GM21526 (cell line): ENCODE data around the gene SLC1A7.

Experiments
- ATAC-seq: cut with Tn5 transposase; IDR thresholded peaks from one replicate; pipeline ENCODE4 v1.9.1; 2021; ENCODE audit warnings: moderate library complexity; ENCODE audit not compliant: unreplicated experiment, low FRiP score

SLC1A7 gene

DNA sequence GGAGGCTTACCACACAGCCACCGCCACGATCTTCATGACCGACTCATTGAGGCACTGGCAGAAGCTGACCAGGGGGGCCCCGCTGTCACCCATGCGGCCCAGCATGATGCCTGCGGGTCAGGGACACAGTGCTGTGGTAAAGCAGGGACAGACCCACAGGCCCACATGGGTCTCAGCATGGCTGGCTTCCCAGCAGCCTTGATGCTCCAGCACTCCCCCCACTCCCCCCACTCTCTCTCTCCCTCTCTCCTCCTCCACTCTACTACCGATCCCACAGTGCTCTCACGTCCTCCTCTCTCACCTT lies 49.0 kb downstream of the SLC1A7 start:
- no peak for ATAC-seq

DNA sequence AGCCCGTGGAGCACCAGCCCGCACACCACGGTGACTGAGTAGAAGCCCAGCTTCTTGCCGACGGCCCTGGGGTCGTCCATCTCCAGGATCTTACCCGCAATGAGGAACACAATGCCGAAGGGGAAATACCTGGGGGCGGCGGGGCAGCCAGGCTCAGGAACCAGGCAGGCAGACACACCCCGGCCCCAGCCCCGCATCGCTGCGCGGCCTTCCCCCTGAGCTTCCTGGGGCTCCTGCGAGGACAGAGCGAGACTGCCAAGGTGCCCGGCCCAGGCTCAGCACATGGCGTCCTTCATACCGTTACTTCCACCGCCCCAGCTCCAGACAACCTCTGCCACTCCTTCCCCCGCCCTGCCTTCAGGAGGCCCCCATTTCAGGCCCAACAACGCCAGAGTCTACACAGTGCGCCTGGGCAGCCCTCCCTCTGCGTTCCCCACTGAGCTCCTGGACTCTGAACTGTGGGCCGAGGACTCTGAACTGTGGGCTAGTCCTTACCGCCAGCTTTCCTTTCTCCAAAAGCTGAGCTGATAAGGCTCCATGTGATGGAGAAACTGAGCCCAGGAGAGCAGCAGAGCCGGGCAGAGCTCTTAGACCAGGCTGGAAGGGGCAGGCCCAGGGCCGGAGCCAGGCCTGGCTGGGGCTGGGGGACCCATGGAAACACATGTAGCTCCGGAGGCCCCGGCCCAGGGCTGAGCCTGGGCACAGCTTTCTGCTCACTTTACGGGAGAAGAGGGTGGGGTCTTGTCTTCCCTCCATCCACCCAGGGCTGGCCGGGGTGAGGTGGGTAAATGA lies 49.6 kb downstream of the SLC1A7 start:
- ATAC-seq, result no peak

DNA sequence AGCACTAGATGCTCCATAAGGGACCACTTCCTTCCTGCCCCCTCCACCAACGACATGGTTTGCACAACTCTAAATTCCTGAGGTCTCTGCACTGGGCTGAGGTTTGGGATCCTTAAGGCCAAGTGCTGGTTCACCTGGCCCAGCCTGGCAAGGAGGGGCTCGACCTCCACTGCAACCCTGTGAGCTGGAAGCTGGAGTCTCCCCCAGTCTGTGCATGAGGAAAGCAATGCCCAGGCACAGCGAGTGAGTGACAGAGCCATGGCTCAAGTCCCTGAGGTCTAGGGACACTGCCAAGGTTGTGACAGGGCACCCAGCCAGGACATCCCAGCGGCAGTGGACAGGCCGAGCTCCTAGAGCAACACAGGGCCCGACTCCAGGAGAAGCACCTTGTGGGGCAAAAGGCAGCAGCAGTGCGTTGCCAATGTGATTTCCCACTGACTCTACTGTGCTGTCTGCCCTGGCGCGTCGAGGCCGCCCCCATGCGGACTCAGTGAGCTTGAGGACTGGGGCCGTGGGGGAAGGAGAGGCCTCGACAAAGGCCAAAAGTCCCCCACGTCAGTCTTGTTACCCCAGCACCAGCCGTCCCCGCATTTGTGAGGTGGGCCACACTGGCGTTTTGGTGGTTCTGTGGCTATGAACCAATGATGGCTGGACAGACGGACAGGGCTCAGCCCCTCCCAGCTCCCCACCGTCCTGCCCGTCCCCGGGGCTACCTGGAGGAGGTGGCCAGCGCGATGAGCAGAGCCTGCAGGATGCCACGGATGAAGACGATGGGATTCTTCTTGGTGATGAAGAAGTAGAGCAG lies 50.4 kb downstream of the SLC1A7 start:
- ATAC-seq, result no peak

DNA sequence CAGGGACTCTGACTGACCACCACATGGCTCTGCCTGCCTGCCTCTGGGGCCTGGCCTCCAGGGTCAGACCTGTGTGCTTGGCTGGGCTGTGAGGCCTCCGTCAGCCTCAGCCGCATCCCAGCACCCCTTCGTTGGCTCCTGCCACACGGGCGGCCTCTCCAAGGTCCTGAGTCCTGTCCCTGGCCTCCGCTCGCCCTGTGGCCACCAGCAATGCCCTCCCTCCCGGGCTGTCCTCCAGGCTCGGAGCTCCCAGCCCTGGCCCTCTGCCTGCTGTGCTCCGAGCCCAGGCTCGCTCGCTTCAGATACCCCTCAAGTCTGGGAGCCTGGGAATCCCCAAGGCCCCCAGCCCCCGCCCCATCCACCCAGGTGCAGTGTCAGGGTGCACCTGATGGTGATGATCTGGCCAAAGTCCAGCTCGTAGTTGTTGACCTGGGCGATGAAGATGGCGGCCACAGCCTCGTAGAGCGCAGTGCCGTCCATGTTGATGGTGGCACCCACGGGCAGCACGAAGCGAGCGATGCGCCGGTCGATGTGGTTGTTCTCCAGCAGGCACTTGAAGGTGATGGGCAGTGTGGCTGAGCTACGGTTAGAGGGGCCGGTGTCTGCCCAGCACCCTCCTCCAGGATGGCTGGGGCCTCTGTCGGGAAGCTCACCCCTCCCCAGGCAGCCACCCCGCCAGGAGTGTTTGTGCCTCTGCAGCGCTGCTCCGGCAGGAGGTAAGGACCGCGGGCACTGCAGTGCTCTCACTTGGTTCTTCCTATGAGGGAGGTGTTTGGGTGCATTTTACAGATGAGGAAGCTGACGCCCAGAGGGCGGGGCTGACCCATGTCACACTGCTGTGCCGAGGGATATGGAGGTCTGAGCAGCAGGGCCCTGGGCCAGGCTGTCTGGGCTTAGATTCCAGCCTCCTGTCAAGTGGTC lies 52.0 kb downstream of the SLC1A7 start:
- no peak for ATAC-seq

GRCh38 chr1:53089478-53090226 lies 52.8 kb downstream of the SLC1A7 start:
- no peak for ATAC-seq

GRCh38 chr1:53088616-53089300 lies 53.7 kb downstream of the SLC1A7 start:
- ATAC-seq, result no peak

DNA sequence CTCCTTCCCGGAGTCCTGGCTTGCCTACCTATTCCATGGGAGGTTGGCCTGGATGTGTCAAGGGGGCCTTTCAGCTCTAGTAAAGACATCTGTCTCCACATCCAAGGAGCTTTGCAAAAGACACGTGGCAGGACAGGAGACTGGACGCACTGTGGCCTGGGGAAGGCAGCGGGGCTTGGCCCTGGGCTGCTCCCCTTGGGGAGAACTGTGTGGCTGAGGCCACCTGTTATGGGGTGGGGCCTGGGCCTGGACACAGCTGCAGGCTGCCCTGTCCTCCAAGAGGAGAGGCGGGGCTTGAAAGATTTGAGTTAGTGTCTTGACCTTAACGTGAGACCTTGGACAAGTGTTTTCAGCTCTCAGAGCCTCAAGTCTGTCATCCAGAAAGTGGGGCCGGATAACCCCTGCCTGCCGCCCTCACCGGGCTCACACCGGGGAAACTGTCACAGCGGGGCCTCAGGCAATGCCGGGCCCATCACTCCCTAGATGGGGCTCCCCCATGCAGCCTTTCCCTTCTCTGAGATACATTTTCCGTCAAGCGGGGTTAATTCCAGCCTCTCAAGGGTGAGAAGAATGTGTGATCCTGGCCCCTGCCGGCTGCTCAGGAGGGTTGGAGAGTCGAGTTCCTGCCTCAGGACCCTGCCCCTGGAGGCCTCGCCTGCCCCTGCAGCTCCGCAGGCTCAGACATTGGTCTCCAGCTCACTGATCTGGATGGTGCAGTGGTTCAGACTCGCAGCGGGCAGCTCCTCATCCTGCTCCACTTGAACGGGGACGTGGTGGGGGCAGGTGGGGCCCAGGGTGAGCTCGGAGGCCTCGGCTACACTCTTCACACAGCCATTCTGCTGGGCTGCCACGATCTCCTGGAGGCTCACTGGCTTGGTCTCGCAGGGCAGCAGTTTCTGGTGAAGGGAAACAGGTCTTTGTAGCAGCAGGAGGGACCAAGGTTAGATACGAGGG lies 54.8 kb downstream of the SLC1A7 start:
- ATAC-seq, result no peak

- no peak for ATAC-seq
Measured at GRCh38 chr1:53086491-53087070, 55.9 kb downstream of the SLC1A7 start.

DNA sequence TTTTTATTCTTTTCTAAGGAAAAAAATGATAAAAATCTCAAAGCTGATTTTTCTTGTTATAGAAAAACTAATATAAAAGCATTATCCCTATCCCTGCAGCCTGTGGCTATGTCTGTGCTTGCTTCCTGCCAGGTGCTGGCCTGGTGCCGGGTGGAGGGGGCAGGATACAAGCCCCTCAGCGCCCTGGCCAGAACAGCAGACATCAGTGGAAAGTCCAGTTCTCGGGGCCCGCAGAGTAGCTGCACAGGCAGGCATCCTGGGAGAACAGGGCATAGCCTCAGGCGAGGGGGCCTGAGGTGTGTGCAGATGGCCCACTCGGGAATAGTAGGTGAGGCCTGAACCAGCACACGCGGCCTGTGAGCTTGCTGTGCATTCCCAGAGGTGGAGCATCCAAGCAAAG lies 57.0 kb downstream of the SLC1A7 start:
- no peak for ATAC-seq

DNA sequence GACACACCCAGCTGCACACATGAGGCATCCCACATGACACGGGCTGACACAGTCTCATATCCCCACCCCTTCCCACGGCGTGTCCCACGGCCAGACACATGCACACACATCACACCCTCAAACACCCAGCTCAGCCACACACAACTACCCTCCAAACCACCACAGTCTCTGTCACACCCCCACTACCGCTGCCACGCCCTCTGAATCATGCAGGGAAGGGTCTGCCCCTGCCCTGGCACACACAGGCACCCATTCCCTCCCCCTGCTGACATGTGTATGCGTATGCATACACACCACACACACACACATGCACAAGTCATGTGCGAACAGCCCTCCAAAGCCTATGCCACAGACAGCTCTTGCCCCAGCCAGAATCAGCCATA lies 57.9 kb downstream of the SLC1A7 start:
- no peak for ATAC-seq

GRCh38 chr1:53083636-53084588 lies 58.5 kb downstream of the SLC1A7 start:
- no peak for ATAC-seq

- ATAC-seq, result no peak
Measured at GRCh38 chr1:53082826-53083455, 59.5 kb downstream of the SLC1A7 start.

DNA sequence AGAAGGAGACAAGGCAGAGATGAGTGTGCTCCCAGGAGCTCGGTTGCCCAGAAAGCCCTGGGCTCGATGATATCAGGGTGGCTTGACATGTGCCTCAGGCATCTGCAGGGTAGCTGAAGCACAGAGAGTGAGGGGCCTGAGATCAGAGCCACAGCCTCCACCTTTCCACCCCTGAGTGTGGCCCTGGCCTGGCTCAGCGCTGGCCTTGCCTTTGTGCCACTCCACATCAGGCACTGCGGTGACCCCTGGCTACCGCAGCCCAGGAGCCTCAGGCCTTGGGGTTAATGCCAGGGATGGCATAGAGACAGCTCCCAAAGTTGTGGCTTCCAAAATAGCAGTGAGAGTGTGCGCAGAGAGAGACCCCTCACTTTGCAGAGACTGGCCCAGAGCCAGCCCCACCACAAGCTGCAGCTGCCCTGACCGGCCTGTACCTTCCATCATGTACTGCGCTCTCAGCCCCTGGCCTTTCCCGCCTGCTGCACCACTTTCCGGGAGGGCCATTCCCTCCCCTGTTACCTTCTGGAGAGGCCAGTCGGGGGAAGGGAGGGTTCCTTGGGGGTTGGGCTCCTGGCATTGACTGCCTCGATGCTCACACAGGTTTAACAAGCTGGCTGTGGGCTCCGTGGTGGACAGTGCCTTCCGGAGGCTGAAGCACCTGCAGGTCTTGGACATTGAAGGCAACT lies 60.9 kb downstream of the SLC1A7 start:
- ATAC-seq, result no peak

GRCh38 chr1:53080769-53081168 lies 61.7 kb downstream of the SLC1A7 start:
- ATAC-seq, result no peak

DNA sequence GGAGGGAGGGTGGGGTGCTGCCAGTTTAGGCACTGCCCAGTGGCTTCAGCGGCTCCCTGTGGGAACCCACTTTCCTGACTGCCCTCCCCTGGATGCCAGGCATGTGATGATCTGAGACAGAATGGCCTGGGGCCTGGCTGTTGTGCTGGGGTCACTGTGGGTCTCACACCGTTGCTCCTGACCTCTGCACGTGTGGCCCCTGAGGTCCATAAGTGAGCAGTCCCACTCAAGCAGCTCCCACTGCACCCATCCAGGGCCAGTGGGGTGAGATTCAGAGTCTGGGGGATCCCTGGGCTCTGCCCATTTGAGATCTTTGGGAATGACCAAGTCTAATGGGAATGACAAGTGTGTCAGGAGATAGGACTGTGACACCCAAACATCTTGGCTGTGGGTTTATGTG lies 62.4 kb downstream of the SLC1A7 start:
- no peak for ATAC-seq

DNA sequence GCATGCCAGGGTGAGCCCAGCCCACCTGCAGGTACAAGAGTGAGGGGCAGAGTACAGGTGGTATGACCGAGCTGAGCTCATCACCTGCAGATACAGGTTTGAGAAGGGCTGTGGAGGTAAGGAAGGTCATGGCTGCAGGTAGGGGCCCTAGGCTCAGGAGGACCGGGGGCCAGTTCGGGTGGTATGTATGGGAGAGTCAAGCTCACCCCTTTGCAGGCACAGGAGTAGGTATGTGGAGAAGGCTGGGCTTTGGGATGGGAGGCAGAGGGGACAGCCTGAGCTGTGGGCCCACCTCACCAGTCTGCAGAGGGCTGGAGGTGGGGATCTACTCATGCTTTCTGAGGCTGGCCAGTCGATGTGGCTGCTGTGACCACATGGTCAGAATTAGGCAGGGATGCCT lies 63.2 kb downstream of the SLC1A7 start:
- ATAC-seq, result no peak
